Kidney epithelial cell (primary cell): Measurements from ENCODE around the gene TTC33. TPM values are rescaled to one million over a fixed set of nuclear protein-coding genes. Genes with fewer than 3 reads are reported as not detected.

ENCODE experiments used
- DNase-seq: peaks from one replicate; pipeline ENCODE4 v3.0.0-alpha.2; 2010; ENCODE audit warnings: low read depth
- H3K27me3 ChIP-seq: 2 replicates; pipeline ENCODE4 v1.6.0; 2011; ENCODE audit warnings: low read length; ENCODE audit not compliant: control insufficient read depth, insufficient read depth
- H3K36me3 ChIP-seq: 2 replicates; pipeline ENCODE4 v1.5.1; 2011; ENCODE audit warnings: low read length; ENCODE audit not compliant: control insufficient read depth, insufficient read depth
- H3K4me3 ChIP-seq: 2 replicates; pipeline ENCODE4 v1.5.1; 2011; ENCODE audit warnings: low read depth, mild to moderate bottlenecking, control low read depth, low read length
- CTCF ChIP-seq: IDR thresholded peaks from 2 replicates; pipeline ENCODE4 v1.5.1; 2011; ENCODE audit warnings: mild to moderate bottlenecking, moderate library complexity, low read length, control low read depth, inconsistent platforms; ENCODE audit not compliant: insufficient read depth, poor library complexity, severe bottlenecking
- total RNA-seq: library from RNA; depleted of rRNA; stranded (reverse); fragments of >200 nt; gene quantifications from 2 replicates; pipeline ENCODE4 v1.2.3, GENCODE V29; 2015

The TTC33 gene
- total RNA-seq, 1 donor from 2014 or later, result 13.8 TPM

DNA sequence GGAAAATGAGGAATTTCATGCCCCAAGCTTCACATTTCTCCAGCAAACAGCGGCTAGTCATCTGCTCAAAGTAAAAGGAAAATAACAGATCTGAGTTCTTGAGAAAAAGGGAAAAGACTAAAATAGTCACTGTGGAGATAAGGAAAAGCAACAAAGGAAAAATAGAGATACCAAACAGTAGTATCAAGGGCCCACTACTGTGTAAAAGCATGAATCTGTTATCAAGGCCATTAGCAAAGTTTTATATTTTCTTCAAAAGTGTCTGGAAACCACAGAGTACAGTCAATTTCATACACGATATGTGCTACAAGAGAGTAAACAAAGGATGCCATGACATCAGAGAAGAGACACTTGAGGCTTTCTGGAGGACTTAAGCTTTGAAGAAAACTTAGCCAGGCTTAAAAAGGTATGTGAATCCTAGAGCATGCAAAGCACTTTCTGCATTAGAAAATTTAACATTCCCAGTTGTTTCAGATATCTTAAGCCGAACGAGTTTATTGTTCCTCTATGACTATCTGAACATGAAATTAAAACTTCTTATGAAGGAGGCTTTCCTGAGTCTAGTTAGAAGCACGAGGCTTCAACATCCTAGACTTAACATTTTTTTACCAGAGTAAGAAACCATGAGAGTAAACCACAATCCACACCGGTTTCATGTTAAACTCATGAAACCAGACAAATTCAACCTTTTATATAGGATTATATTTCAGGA, 1.2 kb downstream of the TTC33 start:
- no peaks in the 10 kb centered on the region for H3K36me3 ChIP-seq
- TF ChIP-seq CTCF, result no peak
- no peaks in the 10 kb centered on the region for H3K27me3 ChIP-seq
- no peak for DNase-seq
- H3K4me3 ChIP-seq, result peak overlapping the region; percentile 82

- Histone ChIP-seq H3K27me3 (no peaks in the 10 kb centered on the region), H3K36me3 (no peaks in the 10 kb centered on the region), H3K4me3 (no peak overlapping the region)
- no peak for TF ChIP-seq CTCF
- DNase-seq, result no peak
Observed at GRCh38 chr5:40746703-40747102, 9.1 kb downstream of the TTC33 start.

GRCh38 chr5:40743771-40744170, 12.0 kb downstream of the TTC33 start:
- H3K36me3 ChIP-seq, result no peaks in the 10 kb centered on the region
- no peak for TF ChIP-seq CTCF
- no peak for DNase-seq
- no peaks in the 10 kb centered on the region for H3K27me3 ChIP-seq
- H3K4me3 ChIP-seq, result no peak overlapping the region

- Histone ChIP-seq H3K36me3 (no peaks in the 10 kb centered on the region), H3K27me3 (no peaks in the 10 kb centered on the region), H3K4me3 (no peak overlapping the region)
- DNase-seq, result no peak
- TF ChIP-seq CTCF, result no peak
Observed at GRCh38 chr5:40738502-40738901, 17.3 kb downstream of the TTC33 start.

DNA sequence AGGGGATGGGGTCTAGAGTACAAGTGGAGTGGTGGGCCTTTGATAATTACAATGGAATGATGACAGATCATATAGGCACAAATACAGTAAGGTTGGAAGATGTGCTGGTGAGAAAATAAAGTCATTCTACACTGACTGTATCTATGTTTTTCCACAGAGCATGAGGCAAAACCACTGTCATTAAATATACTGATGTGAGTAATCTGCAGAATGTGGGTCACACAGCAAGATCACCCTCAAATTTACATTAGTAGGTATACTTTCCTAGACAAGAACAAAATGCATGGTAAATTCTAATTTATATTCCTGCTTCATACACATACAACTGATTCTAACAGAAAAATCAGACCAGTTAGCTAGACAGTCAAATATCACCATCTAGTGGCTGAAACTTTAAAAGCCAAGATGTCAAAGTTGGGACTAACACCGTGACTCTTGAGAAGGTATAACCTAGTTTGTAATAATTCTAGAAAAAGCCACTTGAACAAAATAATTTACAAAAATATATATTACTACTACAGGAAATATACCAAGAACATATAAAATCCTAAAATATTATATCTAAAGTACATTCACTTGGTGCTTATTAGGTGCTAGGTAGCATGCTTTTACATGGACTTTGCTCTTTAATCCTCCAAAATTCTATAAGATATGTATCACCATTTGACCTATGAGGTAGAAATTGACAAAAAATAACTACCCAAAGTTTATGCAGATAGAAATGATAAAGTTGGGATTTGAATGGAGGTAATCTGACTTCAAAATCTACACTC, 19.5 kb downstream of the TTC33 start:
- TF ChIP-seq CTCF, result peak; percentile 59
- no peaks in the 10 kb centered on the region for H3K27me3 ChIP-seq
- no peaks in the 10 kb centered on the region for H3K36me3 ChIP-seq
- DNase-seq, result no peak
- no peak overlapping the region for H3K4me3 ChIP-seq

- Histone ChIP-seq H3K36me3 (no peaks in the 10 kb centered on the region), H3K27me3 (no peaks in the 10 kb centered on the region), H3K4me3 (no peak overlapping the region)
- DNase-seq, result no peak
- no peak for TF ChIP-seq CTCF
Observed at GRCh38 chr5:40735609-40736008, 20.2 kb downstream of the TTC33 start.
